ENCODE results near the gene NOX3.
"Not testable (repeated sequence)": the region's sequence is repeated elsewhere in the genome, so short reads cannot be mapped to it uniquely, and the experiment has no call there.

Gene NOX3

DNA sequence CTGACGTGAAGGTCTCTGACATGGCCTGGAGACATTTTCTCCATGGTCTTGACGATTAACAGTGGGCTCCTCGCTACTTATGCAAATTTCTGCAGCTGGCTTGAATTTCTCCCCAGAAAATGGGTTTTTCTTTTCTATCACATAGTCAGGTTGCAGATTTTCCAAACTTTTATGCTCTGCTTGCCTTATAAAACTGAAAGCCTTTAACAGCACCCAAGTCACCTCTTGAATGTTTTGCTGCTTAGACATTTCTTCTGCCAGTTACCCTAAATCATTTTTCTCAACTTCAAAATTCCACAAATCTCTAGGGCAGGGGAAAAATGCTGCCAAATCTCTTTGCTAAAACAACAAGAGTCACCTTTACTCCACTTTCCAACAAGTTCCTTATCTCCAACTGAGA, 12.9 kb upstream of the NOX3 start:
- not testable (repeated sequence) for DNase-seq

GRCh38 chr6:155466539-155466938, 10.9 kb upstream of the NOX3 start:
- no peak for DNase-seq

DNA sequence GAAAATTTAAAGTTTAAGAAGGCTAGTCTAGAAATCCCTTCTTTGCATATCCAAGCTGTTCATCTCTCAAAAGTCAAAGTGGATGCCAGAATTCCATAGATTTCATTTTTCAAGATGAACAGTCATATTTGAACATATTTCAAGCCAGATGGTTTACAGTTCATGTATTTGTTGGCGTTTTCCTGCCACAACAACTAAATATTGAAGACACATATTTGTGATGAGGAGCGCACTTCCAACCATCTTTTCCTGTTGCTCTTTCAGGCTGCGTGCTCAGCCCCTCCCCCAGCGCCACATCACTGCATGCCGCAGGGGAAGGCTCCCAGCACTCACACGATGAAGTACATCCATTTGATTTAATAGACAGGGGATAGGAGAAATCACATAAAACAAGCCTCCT, 5.9 kb upstream of the NOX3 start:
- DNase-seq: no peak

- no peak for DNase-seq
Measured at GRCh38 chr6:155454471-155454870, 1.2 kb downstream of the NOX3 start.

DNA sequence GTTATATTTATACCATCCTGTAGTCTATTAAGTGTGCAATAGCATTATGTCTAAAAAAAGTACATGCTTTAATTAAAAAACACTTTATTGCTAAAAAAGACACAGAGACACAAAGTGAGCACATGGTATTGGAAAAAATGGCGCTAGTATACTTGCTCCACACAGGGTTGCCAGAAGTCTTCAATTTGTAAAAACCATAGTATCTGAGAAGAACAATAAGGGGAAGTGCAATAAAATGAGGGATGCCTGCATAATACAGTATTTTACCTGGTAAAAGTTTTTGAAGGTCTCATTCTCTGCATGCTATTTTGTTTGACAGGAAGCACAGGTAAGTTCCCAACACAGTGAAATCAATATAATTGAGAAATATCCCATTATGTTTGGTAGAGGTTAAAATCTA, 1.6 kb downstream of the NOX3 start:
- DNase-seq: no peak

DNA sequence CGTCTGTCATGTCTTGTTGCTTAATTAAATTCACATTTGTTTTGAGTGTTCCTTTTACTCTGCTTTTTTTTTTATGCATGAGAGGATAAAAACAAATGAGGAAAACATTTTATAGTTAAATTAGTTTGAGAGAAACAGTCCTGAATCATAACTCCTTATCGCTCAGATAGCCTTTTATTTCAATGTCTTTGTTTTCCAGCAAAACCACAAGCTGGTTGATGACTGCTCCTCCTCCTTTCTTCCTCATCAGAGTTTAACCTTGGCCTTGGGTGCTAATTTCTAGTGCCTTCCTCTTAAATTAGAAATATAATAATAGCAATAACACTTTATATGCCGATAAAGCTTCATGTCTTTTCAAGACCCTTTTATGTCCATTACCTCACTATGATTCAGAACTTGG, 3.1 kb downstream of the NOX3 start:
- no peak for DNase-seq

DNA sequence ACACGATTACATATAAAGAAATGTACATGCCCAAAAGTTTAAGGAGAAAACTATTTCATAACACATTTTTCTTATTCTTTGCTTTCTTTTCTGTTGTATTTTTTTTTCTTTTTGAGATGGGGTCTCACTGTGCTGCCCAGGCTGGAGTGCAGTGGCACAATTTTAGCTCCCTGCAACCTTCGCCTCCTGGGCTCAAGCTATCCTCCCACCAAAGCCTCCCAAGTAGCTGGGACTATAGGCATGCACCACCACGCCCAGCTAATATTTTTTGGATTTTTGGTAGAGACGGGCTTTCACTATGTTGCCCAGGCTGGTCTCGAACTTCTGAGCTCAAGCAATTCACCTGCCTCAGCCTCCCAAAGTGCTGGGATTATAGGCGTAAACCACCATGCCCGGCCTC, 4.1 kb downstream of the NOX3 start:
- not testable (repeated sequence) for DNase-seq

GRCh38 chr6:155450240-155450581, 5.4 kb downstream of the NOX3 start:
- DNase-seq: no peak

DNA sequence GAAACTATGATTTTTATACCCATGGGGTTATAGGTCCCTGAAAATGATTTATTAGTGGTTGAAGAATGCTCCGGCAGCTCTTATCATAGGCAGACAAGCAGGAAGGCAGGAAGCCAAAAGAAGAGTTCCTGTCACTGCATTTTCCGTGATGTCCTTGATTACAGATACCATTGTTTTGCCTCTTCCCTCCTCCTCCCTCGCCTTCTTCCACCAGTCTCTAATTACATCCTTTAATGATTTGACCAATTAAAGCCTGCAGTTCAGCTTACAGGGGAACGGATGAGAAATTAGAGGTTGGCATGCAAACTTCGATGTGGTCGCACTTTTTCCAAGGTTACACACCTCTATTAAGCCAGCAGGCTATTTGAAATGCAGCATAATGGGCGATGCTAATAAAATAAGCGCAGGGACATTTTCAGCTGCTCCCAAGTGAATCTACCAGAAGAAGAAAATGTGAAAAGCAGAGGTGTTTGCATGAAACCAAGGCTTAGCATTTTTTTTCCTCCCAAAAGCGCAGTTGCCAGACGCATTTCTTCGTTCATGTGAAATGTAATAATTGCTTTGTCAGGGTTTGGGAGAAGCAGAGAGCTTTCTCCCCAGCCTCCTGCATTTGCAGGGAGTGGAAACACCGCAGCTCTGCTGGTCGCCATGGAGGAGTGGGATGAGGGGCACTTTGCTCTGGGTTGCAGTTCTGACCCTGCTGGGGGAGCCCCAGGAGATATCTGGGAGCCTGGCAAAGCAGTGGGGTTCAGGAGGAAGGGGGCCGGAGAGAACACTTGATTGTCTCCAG, 6.0 kb downstream of the NOX3 start:
- DNase-seq: no peak

GRCh38 chr6:155448668-155449449, 6.8 kb downstream of the NOX3 start:
- DNase-seq: no peak

DNA sequence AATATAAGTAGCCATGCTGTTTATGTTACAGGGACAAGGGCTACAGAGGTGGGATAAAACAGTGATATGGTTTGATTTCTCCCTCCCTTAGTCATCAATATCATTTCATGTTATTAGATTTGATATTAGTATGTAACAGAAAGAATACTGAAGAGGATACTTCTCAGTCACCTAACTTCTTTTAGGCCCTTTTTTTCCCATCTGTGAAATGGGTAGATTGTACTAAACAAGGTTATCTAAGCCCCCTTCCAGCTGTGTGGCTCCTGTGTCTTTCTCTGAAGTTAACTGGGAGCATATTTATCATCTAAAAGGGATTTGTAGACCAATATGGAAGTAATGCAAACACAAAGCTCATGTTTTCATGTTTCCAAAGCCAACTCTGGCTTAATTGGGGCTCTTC, 7.7 kb downstream of the NOX3 start:
- DNase-seq: no peak

GRCh38 chr6:155444952-155445903, 10.4 kb downstream of the NOX3 start:
- no peak for DNase-seq

- DNase-seq: no peak
Measured at GRCh38 chr6:155444120-155444917, 11.3 kb downstream of the NOX3 start.

GRCh38 chr6:155443168-155443567, 12.5 kb downstream of the NOX3 start:
- DNase-seq: no peak

DNA sequence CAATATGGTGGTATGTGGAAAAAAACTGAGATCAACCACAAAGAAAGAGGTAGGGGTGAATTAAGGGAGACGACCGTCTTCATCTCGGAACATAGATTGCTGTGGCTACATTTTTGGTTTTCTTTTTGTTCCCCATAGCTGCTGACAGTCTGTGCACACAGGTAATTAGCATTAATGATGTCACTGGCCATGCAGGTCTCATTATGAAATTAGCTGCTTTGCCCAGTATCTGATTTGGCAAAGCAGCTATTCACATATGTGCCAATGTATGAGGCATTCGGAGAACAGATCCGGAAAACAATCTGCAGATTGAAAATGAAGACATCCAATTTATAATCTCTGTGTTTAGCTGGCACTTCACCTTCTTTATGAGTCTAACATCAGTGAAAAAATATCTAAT, 13.1 kb downstream of the NOX3 start:
- no peak for DNase-seq

DNA sequence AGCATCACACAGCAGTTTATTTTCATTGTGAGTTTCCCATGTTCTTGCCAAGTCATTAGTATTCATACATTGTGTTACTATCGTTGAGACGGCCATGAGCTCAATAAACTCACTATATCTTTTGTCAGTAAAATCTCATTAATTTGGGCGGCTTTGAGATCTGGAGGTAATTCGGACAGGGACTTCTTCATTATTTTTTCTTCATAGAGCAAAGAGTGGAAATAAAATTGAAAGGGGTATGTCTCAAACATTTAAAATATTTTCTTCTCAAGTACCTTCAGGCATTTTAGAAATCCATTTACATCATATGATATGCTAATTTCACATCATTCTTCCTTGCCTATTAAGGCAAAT, 14.6 kb downstream of the NOX3 start:
- DNase-seq: no peak

DNA sequence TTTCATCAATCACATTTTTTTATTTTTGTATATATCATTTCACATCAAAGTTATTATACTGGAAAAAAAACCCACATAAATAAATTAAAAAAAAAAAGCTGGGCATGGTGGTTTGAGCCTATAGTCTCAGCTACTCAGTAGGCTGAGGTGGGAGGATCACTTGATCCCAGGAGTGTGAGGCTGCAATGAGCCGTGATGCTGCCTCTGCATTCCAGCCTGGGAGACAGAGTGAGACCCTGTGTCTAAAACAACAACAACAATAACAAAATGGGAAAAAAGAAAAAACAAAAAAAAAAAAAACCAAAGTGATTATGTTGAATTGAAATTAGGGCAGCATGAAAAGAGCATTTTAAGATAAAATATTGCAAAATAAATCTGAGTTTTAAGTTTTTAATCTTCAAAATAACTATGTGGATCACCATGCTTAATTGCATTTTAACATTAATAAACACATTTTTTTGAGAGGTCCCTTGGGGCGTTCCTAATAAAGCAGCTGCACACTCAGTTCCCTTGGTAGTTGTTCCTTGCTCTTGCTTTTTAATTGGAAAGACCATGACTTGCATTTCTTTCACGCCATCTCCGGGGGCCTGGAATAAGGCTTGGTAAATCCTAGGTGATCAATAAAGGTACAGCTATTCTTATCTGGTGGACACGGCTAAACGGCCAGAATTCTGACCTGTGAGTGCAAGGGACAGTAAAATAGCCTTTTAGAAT, 15.1 kb downstream of the NOX3 start:
- no peak for DNase-seq

DNA sequence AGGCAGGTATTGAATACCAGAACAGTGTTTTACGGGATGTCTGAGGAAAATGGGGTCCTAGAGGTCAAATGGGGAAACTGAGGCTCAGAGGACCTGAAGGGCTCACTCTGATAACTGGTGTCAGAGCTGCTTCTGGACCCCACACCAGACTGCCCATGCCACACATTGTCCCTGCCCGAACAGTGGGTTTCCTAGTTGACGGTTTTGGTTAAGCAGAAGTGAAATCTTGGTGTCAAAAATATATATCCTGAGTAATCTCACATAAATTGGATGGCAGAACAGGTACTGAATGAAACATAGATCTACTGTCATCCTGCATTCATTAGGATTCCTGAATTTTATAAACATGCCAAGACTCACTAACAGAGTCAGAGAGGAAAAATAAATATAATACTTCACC, 16.3 kb downstream of the NOX3 start:
- no peak for DNase-seq

- DNase-seq: no peak
Measured at GRCh38 chr6:155436981-155437749, 18.5 kb downstream of the NOX3 start.

DNA sequence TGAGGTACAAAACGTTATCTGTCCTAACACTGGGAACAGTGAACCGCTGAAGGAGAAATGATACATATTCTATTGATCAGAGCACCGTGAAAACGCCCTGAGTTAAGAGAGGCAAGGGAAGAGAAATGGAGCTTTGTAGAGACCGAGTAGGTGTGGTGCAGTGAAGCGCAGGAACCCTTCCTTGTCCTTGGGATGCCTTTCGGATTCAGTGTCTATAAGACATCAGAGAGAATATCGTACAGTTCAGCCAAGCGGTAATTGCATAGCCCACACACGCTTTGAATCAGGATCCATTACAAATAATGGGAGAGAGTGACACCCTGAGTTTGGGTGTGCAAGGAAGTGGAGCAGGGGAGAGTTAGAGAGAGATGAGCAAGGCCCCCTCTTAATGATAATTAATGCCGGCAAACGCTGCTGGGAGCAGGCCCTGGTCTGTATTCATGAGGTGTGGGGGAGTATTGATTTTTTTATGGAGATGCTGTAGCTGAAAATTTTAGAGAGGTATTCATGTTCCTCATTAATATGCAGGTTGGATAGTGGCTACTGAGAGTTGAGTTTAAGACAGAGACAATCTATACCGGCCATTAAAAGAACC, 20.7 kb downstream of the NOX3 start:
- no peak for DNase-seq

- DNase-seq: no peak
Measured at GRCh38 chr6:155434096-155434495, 21.5 kb downstream of the NOX3 start.
